ENCODE data around the gene PDE4D. TPM values are rescaled to one million over a fixed set of nuclear protein-coding genes. Genes with fewer than 3 reads are reported as not detected.

The PDE4D gene
- total RNA-seq, 2 experiments from 2014 or later: 0.50 to 0.51 TPM

GRCh38 chr5:58927181-58927580 is 966.3 kb downstream of the PDE4D start:
- Histone ChIP-seq H3K9me3 (ENCODE audit: low read length) (no peaks in the 10 kb centered on the region), H4K20me1 (ENCODE audit: insufficient read depth, low read length) (no peaks in the 10 kb centered on the region), H3K4me3 (ENCODE audit: low read depth, low read length, poor library complexity, severe bottlenecking) (no peak overlapping the region), H3K79me2 (ENCODE audit: insufficient read depth, low read depth, low read length) (no peaks in the 10 kb centered on the region), H3K4me1 (ENCODE audit: insufficient read depth, low read length, poor library complexity, severe bottlenecking) (no peaks in the 10 kb centered on the region), H3K36me3 (ENCODE audit: insufficient read depth, low read length) (no peaks in the 10 kb centered on the region), H3K27ac (ENCODE audit: low read depth, low read length, poor library complexity, severe bottlenecking) (no peak overlapping the region), H2AFZ (ENCODE audit: low read length) (no peak overlapping the region), H3K4me2 (ENCODE audit: low read length) (no peak overlapping the region), H3K9me2 (ENCODE audit: insufficient read depth, low read length) (no peaks in the 10 kb centered on the region)
- intact Hi-C loops (cut with micrococcal nuclease; ENCODE audit: unreplicated experiment): no loop called here
- ChIA-PET CTCF (ENCODE audit: unreplicated experiment) (no interaction called here), POLR2A (no interaction called here)
- DNase-seq (ENCODE audit: low spot score): no peak
- no TSS peak for BruUV-seq (replicated peaks)
- TF ChIP-seq EZH2phosphoT487 (IDR thresholded peaks at IDR 0.05; ENCODE audit: borderline replicate concordance, low read depth, low read length) (no peak), CTCF (conservative IDR thresholded peaks at IDR 0.05; ENCODE audit: low read length) (no peak)

- no peak overlapping the region for H3K4me2 ChIP-seq (ENCODE audit: low read length)
- POLR2A ChIA-PET: no interaction called here
- no peaks in the 10 kb centered on the region for H3K9me2 ChIP-seq (ENCODE audit: insufficient read depth, low read length)
- H3K9me3 ChIP-seq (ENCODE audit: low read length): no peaks in the 10 kb centered on the region
- no peaks in the 10 kb centered on the region for H4K20me1 ChIP-seq (ENCODE audit: insufficient read depth, low read length)
- BruUV-seq (replicated peaks): no TSS peak
- no peaks in the 10 kb centered on the region for H3K4me1 ChIP-seq (ENCODE audit: insufficient read depth, low read length, poor library complexity, severe bottlenecking)
- H2AFZ ChIP-seq (ENCODE audit: low read length): no peak overlapping the region
- CTCF ChIA-PET (ENCODE audit: unreplicated experiment): no interaction called here
- no peaks in the 10 kb centered on the region for H3K36me3 ChIP-seq (ENCODE audit: insufficient read depth, low read length)
- no peak for TF ChIP-seq CTCF (conservative IDR thresholded peaks at IDR 0.05; ENCODE audit: low read length)
- no peak for TF ChIP-seq EZH2phosphoT487 (IDR thresholded peaks at IDR 0.05; ENCODE audit: borderline replicate concordance, low read depth, low read length)
- no peaks in the 10 kb centered on the region for H3K79me2 ChIP-seq (ENCODE audit: insufficient read depth, low read depth, low read length)
- no peak overlapping the region for H3K4me3 ChIP-seq (ENCODE audit: low read depth, low read length, poor library complexity, severe bottlenecking)
- H3K27ac ChIP-seq (ENCODE audit: low read depth, low read length, poor library complexity, severe bottlenecking): no peak overlapping the region
- intact Hi-C loops (cut with micrococcal nuclease; ENCODE audit: unreplicated experiment): no loop called here
- DNase-seq (ENCODE audit: low spot score): no peak
These were observed 967.0 kb downstream of the PDE4D start for GRCh38 chr5:58926541-58926935.

- Histone ChIP-seq H3K9me3 (ENCODE audit: low read length) (no peaks in the 10 kb centered on the region), H3K9me2 (ENCODE audit: insufficient read depth, low read length) (no peaks in the 10 kb centered on the region), H3K4me1 (ENCODE audit: insufficient read depth, low read length, poor library complexity, severe bottlenecking) (no peaks in the 10 kb centered on the region), H3K4me2 (ENCODE audit: low read length) (no peak overlapping the region), H3K36me3 (ENCODE audit: insufficient read depth, low read length) (no peaks in the 10 kb centered on the region), H3K27ac (ENCODE audit: low read depth, low read length, poor library complexity, severe bottlenecking) (no peak overlapping the region), H4K20me1 (ENCODE audit: insufficient read depth, low read length) (no peaks in the 10 kb centered on the region), H3K79me2 (ENCODE audit: insufficient read depth, low read depth, low read length) (no peaks in the 10 kb centered on the region), H3K4me3 (ENCODE audit: low read depth, low read length, poor library complexity, severe bottlenecking) (no peak overlapping the region), H2AFZ (ENCODE audit: low read length) (no peak overlapping the region)
- ChIA-PET POLR2A (no interaction called here), CTCF (ENCODE audit: unreplicated experiment) (no interaction called here)
- BruUV-seq (replicated peaks): no TSS peak
- intact Hi-C loops (cut with micrococcal nuclease; ENCODE audit: unreplicated experiment): no loop called here
- no peak for DNase-seq (ENCODE audit: low spot score)
- TF ChIP-seq CTCF (conservative IDR thresholded peaks at IDR 0.05; ENCODE audit: low read length) (no peak), EZH2phosphoT487 (IDR thresholded peaks at IDR 0.05; ENCODE audit: borderline replicate concordance, low read depth, low read length) (no peak)
These were observed 967.6 kb downstream of the PDE4D start for GRCh38 chr5:58925627-58926540.
